Dendritic cell treated with granulocyte-macrophage colony-stimulating factor and Interleukin-4, amounts not matched to agents 40 ng/mL and 50 ng/mL, for 4 days (primary cell): ENCODE data around the gene KRT3.
"Not testable (repeated sequence)": the region's sequence is repeated elsewhere in the genome, so short reads cannot be mapped to it uniquely, and the experiment has no call there.

Experiments
- H3K27ac Mint-ChIP-seq: one replicate; pipeline ENCODE4 v1.8.0; 2022; ENCODE audit warnings: mild to moderate bottlenecking, mixed read lengths
- H3K27me3 Mint-ChIP-seq: one replicate; pipeline ENCODE4 v1.8.0; 2022; ENCODE audit warnings: mild to moderate bottlenecking, mixed read lengths
- H3K36me3 Mint-ChIP-seq: one replicate; pipeline ENCODE4 v1.8.0; 2022; ENCODE audit warnings: low read depth, mixed read lengths
- H3K4me1 Mint-ChIP-seq: one replicate; pipeline ENCODE4 v1.8.0; 2022; ENCODE audit warnings: low read depth, mixed read lengths
- H3K4me3 Mint-ChIP-seq: one replicate; pipeline ENCODE4 v1.8.0; 2022; ENCODE audit warnings: mild to moderate bottlenecking, moderate library complexity, mixed read lengths
- H3K9me3 Mint-ChIP-seq: one replicate; pipeline ENCODE4 v1.8.0; 2022; ENCODE audit warnings: mixed read lengths
- intact Hi-C: fragments of 100-400 bp; cut with micrococcal nuclease; formaldehyde crosslinking; loops from one replicate; pipeline ENCODE4 v1.15.0; 2022

Gene KRT3

DNA sequence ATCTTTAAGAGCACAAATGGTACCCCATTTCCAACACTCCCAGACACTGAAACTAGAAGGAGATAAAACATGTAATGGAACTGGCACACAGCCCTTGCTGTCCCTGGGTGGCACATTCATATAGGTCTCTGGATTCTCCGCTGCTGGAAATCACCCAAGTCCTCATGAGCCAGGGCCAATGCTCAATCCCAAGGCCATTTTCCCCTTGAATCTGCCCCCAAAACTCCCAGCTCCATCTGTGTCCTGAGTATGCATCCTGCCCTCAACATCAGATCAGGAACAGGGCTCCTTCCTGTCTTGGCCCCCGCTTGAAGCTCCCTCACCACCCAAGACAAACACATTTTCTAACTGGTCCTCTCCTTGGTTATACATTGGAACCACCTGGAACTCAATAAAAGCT is 43.4 kb downstream of the KRT3 start:
- intact Hi-C loops = no loop called here
- no peak overlapping the region for H3K27ac Mint-ChIP-seq
- no peaks in the 10 kb centered on the region for H3K9me3 Mint-ChIP-seq
- peaks cover 7% of the 10 kb centered on the region for H3K27me3 Mint-ChIP-seq
- no peak overlapping the region for H3K4me3 Mint-ChIP-seq
- H3K36me3 Mint-ChIP-seq = no peaks in the 10 kb centered on the region
- no peaks in the 10 kb centered on the region for H3K4me1 Mint-ChIP-seq

- H3K4me3 Mint-ChIP-seq = no peak overlapping the region
- intact Hi-C loops = no loop called here
- H3K4me1 Mint-ChIP-seq = no peaks in the 10 kb centered on the region
- H3K9me3 Mint-ChIP-seq = no peaks in the 10 kb centered on the region
- no peak overlapping the region for H3K27ac Mint-ChIP-seq
- no peaks in the 10 kb centered on the region for H3K36me3 Mint-ChIP-seq
- peaks cover 7% of the 10 kb centered on the region for H3K27me3 Mint-ChIP-seq
These were observed 44.1 kb downstream of the KRT3 start for GRCh38 chr12:52751795-52752194.

- H3K4me3 Mint-ChIP-seq, intact Hi-C loops, H3K9me3 Mint-ChIP-seq, H3K27ac Mint-ChIP-seq, H3K36me3 Mint-ChIP-seq, H3K27me3 Mint-ChIP-seq, H3K4me1 Mint-ChIP-seq: not testable (repeated sequence)
These were observed 45.4 kb downstream of the KRT3 start for GRCh38 chr12:52750532-52750931.

DNA sequence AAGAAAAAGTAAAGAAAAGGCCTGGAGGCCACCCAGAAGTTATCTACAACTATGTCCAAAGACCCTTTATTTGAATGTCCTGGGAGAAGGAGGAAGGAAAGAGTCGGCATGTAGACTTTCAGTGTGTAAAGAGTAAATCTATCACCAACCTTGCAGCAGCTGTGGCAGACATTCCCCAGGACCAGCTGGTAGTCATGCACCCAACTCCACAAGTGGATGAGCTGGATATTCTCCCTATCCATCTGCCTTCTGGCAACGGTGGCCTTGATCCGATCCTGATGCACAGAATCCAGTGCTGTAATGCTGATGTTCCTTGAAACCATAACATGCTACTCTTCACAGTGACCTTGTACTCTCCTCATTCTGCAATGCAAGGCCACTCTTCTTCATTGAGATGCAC is 46.1 kb downstream of the KRT3 start:
- Mint-ChIP-seq H3K4me3 (no peak overlapping the region), H3K9me3 (no peaks in the 10 kb centered on the region), H3K4me1 (no peaks in the 10 kb centered on the region), H3K27me3 (peaks cover 7% of the 10 kb centered on the region), H3K27ac (no peak overlapping the region), H3K36me3 (no peaks in the 10 kb centered on the region)
- intact Hi-C loops = no loop called here

DNA sequence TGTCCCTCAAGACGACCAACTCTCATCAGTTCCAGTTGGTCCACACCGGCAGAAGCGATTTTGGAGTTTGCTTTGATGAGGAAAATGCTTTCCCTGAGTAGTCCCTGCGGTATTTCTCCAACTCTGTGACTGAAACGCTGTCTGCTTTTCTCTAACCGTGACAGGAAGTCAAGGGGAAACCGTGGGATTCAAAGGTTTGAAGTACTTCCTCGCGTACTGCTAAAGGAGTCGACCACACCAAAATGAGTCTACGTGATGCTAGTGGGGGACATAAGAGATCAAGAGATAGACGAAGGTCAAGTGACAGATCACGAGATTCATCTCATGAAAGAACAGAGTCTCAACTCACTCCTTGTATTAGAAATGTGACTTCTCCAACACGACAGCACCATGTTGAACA is 47.3 kb downstream of the KRT3 start:
- no peaks in the 10 kb centered on the region for H3K36me3 Mint-ChIP-seq
- no peaks in the 10 kb centered on the region for H3K4me1 Mint-ChIP-seq
- no peak overlapping the region for H3K4me3 Mint-ChIP-seq
- H3K27ac Mint-ChIP-seq = no peak overlapping the region
- H3K27me3 Mint-ChIP-seq = peaks cover 6% of the 10 kb centered on the region
- intact Hi-C loops = no loop called here
- H3K9me3 Mint-ChIP-seq = no peaks in the 10 kb centered on the region

GRCh38 chr12:52745554-52745953 is 50.4 kb downstream of the KRT3 start:
- H3K27me3 Mint-ChIP-seq = peaks cover 9% of the 10 kb centered on the region
- intact Hi-C loops = no loop called here
- H3K9me3 Mint-ChIP-seq = no peaks in the 10 kb centered on the region
- H3K4me3 Mint-ChIP-seq = no peak overlapping the region
- no peaks in the 10 kb centered on the region for H3K4me1 Mint-ChIP-seq
- H3K27ac Mint-ChIP-seq = no peak overlapping the region
- H3K36me3 Mint-ChIP-seq = no peaks in the 10 kb centered on the region

- Mint-ChIP-seq H3K4me1 (no peaks in the 10 kb centered on the region), H3K27ac (no peak overlapping the region), H3K4me3 (no peak overlapping the region), H3K9me3 (no peaks in the 10 kb centered on the region), H3K36me3 (no peaks in the 10 kb centered on the region), H3K27me3 (peaks cover 9% of the 10 kb centered on the region)
- intact Hi-C loops = no loop called here
These were observed 51.3 kb downstream of the KRT3 start for GRCh38 chr12:52744493-52745156.

DNA sequence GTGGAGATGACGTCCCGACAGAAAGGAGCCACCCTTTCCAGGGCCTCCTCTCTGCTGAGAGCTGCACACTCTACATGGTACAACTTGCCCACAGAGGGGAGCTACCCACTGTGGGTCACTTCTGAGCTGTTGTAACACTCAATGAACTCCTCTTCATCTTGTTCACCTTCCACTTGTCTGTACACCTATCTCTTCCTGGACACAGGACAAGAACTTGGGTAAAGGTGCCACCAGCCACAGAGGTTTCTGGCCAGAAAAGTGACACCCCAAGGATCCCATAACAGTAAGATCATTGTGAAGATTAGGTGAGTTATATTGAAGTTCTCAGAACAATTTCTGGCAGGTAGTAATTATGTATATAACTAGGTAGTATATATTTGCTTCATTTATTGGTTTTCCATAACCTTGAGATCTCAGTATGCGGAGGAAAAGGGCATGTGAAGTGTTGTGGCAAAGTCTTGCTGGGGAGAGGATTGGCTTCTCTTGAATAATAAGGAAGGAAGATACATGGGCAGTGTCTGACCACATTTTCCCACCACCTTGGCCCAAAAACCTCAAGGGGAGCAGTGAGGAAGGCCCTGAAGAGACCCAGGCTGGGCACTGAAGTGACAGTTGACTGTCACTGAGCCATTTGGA is 53.0 kb downstream of the KRT3 start:
- intact Hi-C loops = no loop called here
- no peaks in the 10 kb centered on the region for H3K4me1 Mint-ChIP-seq
- H3K36me3 Mint-ChIP-seq = no peaks in the 10 kb centered on the region
- no peak overlapping the region for H3K27ac Mint-ChIP-seq
- no peaks in the 10 kb centered on the region for H3K9me3 Mint-ChIP-seq
- H3K4me3 Mint-ChIP-seq = no peak overlapping the region
- peaks cover 7% of the 10 kb centered on the region for H3K27me3 Mint-ChIP-seq

GRCh38 chr12:52742196-52742580 is 53.7 kb downstream of the KRT3 start:
- Mint-ChIP-seq H3K9me3 (no peaks in the 10 kb centered on the region), H3K27ac (no peak overlapping the region), H3K36me3 (no peaks in the 10 kb centered on the region), H3K27me3 (peaks cover 7% of the 10 kb centered on the region), H3K4me1 (no peaks in the 10 kb centered on the region), H3K4me3 (no peak overlapping the region)
- intact Hi-C loops = no loop called here

DNA sequence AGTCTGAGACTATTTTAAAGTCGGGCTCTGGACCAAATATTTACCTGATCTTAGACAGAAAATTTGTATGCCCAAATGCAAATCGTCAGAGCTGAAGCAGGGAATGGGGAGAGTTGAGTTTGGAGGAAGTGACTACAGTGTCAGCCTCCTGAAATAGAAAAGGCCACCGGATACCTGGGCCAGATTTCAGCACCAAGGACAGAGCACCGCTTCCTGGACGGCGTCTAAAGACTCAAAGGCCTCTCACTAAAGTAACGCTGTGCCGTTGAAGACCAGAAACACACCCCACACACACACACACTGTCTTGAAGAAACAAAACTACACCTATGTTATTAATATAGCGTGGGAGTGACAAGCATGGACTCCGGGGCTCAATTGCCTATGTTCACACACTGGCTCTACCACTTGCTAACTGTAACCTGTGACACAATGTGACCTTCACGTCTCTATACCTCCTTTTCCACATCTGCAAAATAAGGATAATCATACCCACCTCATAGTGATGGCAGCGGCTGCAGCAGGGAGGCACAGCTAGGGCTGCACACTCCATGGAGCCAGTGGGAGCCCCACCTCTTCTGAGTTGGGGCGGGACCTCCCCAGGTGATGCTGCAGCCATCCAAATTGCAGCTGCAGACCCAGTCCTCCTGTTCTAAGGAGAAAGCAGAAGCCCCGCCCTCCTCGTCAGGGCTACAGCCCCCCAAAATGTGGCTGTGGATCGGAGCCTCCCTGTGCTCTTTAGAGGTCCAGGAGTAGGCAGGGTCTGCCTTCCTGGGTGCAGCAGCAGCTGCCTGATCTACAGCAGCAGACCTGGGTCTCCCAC is 54.3 kb downstream of the KRT3 start:
- Mint-ChIP-seq H3K27ac (no peak overlapping the region), H3K4me1 (no peaks in the 10 kb centered on the region), H3K9me3 (no peaks in the 10 kb centered on the region), H3K27me3 (peaks cover 8% of the 10 kb centered on the region), H3K4me3 (no peak overlapping the region), H3K36me3 (no peaks in the 10 kb centered on the region)
- intact Hi-C loops = no loop called here

DNA sequence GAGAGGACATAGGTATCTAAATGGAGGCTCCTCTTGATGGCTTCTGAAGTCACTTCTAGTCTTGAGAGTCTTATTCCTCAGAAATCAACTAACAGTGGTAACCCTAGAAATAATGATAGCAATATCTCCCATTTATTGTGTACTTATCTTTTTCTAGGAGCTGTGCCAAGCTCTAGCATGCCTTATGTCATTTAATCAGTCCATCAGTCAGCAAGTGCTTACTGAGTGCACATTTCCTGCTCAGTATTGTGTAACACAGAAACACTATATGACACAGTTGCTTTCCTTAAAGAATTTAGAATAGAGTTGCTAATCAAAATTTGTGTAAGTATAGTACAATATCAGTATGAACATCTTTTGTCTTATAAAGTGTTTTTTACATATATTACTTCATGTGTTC is 55.3 kb downstream of the KRT3 start:
- Mint-ChIP-seq H3K36me3 (no peaks in the 10 kb centered on the region), H3K27me3 (peaks cover 8% of the 10 kb centered on the region), H3K9me3 (no peaks in the 10 kb centered on the region), H3K4me1 (no peaks in the 10 kb centered on the region), H3K27ac (no peak overlapping the region), H3K4me3 (no peak overlapping the region)
- intact Hi-C loops = no loop called here

DNA sequence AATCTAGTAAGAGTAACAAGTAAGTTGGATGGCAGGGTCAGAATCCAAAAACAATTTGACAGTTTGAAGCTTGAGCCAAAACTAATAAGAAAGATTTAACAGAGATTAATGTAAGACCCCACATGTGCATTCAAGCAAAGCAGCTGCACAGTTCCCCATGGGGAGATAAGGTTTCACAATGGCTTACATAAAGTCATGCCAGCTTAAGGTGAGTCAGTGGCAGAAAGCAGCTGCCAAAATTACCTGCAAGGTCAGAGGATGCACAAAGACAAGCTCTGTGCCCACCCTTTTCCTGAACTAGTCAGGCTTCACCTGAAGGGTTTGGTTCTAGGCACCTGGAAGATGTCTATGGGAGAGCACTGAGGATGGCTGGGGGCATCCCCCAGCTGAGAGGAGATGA is 56.0 kb downstream of the KRT3 start:
- no peaks in the 10 kb centered on the region for H3K9me3 Mint-ChIP-seq
- H3K36me3 Mint-ChIP-seq = no peaks in the 10 kb centered on the region
- no peak overlapping the region for H3K27ac Mint-ChIP-seq
- peaks cover 8% of the 10 kb centered on the region for H3K27me3 Mint-ChIP-seq
- intact Hi-C loops = no loop called here
- H3K4me1 Mint-ChIP-seq = no peaks in the 10 kb centered on the region
- no peak overlapping the region for H3K4me3 Mint-ChIP-seq
